GM20431 (cell line): ENCODE measurements around the gene NTRK3.
"Not testable (repeated sequence)": the region's sequence is repeated elsewhere in the genome, so short reads cannot be mapped to it uniquely, and the experiment has no call there.

ENCODE experiments used
- in situ Hi-C: fragments of 300-500 bp; cut with MseI, MboI; formaldehyde crosslinking; loops from one replicate; pipeline ENCODE4 v1.15.0; 2020; ENCODE audit warnings: low sequenced_read_pairs; ENCODE audit not compliant: unreplicated experiment

Gene NTRK3

GRCh38 chr15:88089024-88089620 lies 167.4 kb downstream of the NTRK3 start:
- in situ Hi-C loops, result no loop called here

GRCh38 chr15:88083811-88084760 lies 172.5 kb downstream of the NTRK3 start:
- in situ Hi-C loops, result no loop called here

GRCh38 chr15:88080616-88081015 lies 175.9 kb downstream of the NTRK3 start:
- in situ Hi-C loops, result no loop called here

GRCh38 chr15:88077296-88078020 lies 179.1 kb downstream of the NTRK3 start:
- in situ Hi-C loops, result no loop called here

GRCh38 chr15:88076328-88076727 lies 180.2 kb downstream of the NTRK3 start:
- in situ Hi-C loops, result no loop called here

- in situ Hi-C loops, result no loop called here
Measured at GRCh38 chr15:88075102-88075501, 181.4 kb downstream of the NTRK3 start.

- in situ Hi-C loops, result no loop called here
Measured at GRCh38 chr15:88074386-88074785, 182.2 kb downstream of the NTRK3 start.

- in situ Hi-C loops, result no loop called here
Measured at GRCh38 chr15:88073391-88073691, 183.2 kb downstream of the NTRK3 start.

GRCh38 chr15:88072598-88073390 lies 183.7 kb downstream of the NTRK3 start:
- in situ Hi-C loops, result no loop called here

- in situ Hi-C loops, result not testable (repeated sequence)
Measured at GRCh38 chr15:88072133-88072532, 184.4 kb downstream of the NTRK3 start.

GRCh38 chr15:88071141-88071540 lies 185.4 kb downstream of the NTRK3 start:
- in situ Hi-C loops, result no loop called here

GRCh38 chr15:88069561-88069960 lies 187.0 kb downstream of the NTRK3 start:
- in situ Hi-C loops, result no loop called here

GRCh38 chr15:88067331-88067685 lies 189.2 kb downstream of the NTRK3 start:
- in situ Hi-C loops, result no loop called here

- in situ Hi-C loops, result no loop called here
Measured at GRCh38 chr15:88066636-88067330, 189.8 kb downstream of the NTRK3 start.

GRCh38 chr15:88061452-88061851 lies 195.1 kb downstream of the NTRK3 start:
- in situ Hi-C loops, result no loop called here

GRCh38 chr15:88060383-88060782 lies 196.2 kb downstream of the NTRK3 start:
- in situ Hi-C loops, result no loop called here

GRCh38 chr15:88057836-88058235 lies 198.7 kb downstream of the NTRK3 start:
- in situ Hi-C loops, result no loop called here

- in situ Hi-C loops, result no loop called here
Measured at GRCh38 chr15:88049506-88049905, 207.0 kb downstream of the NTRK3 start.

- in situ Hi-C loops, result no loop called here
Measured at GRCh38 chr15:88048755-88049154, 207.8 kb downstream of the NTRK3 start.

- in situ Hi-C loops, result no loop called here
Measured at GRCh38 chr15:88048237-88048636, 208.3 kb downstream of the NTRK3 start.
